IMR-90 (cell line): ENCODE measurements around the gene ZNF407. TPM values are rescaled to one million over a fixed set of nuclear protein-coding genes. Genes with fewer than 3 reads are reported as not detected.

Source experiments
- ATAC-seq: fragments of 200-7000 bp; cut with Tn5 transposase; 2 replicates; pipeline ENCODE4 v1.9.1; 2020; ENCODE audit warnings: low read depth, mild to moderate bottlenecking, moderate library complexity
- BruUV-seq: library from RNA; stranded (reverse); fragments of 400-500 nt; replicated peaks from 2 replicates; lab custom pipeline; 2021; lab: Mats Ljungman, UMichigan
- CTCF ChIA-PET: fragments of 300-600 bp; formaldehyde crosslinking; extraction: SDS; loops from one replicate; lab custom pipeline; 2021; ENCODE audit warnings: antibody characterized with exemption; lab: Yijun Ruan, JAX
- POLR2A ChIA-PET: fragments of 300-600 bp; sonication (Branson Sonifier 250); formaldehyde crosslinking; loops from one replicate; lab custom pipeline; 2022; ENCODE audit warnings: antibody characterized with exemption; ENCODE audit not compliant: unreplicated experiment; lab: Charles Lee
- DNase-seq: peaks from one replicate; pipeline ENCODE4 v3.0.0; 2013
- H2AFZ ChIP-seq: replicated peaks from 2 replicates; pipeline ENCODE3; 2013; ENCODE audit warnings: low read length, mild to moderate bottlenecking; ENCODE audit not compliant: poor library complexity
- H2AK5ac ChIP-seq: 2 replicates; pipeline ENCODE4 v1.6.1; 2013; ENCODE audit warnings: low read depth, low read length, inconsistent platforms
- H2AK9ac ChIP-seq: replicated peaks from 2 replicates; pipeline ENCODE3; 2013; ENCODE audit warnings: mild to moderate bottlenecking, low read depth, low read length, moderate library complexity; ENCODE audit not compliant: poor library complexity
- H2BK120ac ChIP-seq: 2 replicates; pipeline ENCODE4 v1.6.1; 2013; ENCODE audit warnings: low read depth, low read length, inconsistent platforms
- H2BK15ac ChIP-seq: 3 replicates; pipeline ENCODE4 v1.6.1; 2013; ENCODE audit warnings: low read depth, low read length, inconsistent platforms
- H2BK20ac ChIP-seq: 2 replicates; pipeline ENCODE4 v1.6.1; 2013; ENCODE audit warnings: low read depth, mild to moderate bottlenecking, inconsistent platforms, low read length, moderate library complexity
- H2BK5ac ChIP-seq: 2 replicates; pipeline ENCODE4 v1.6.1; 2013; ENCODE audit warnings: mild to moderate bottlenecking, low read depth, low read length, inconsistent platforms; ENCODE audit not compliant: poor library complexity, severe bottlenecking
- H3K14ac ChIP-seq: replicated peaks from 2 replicates; pipeline ENCODE4 v1.6.1; 2013; ENCODE audit warnings: low read depth, low read length, inconsistent platforms
- H3K18ac ChIP-seq: 2 replicates; pipeline ENCODE4 v1.6.1; 2013; ENCODE audit warnings: low read depth, low read length, control low read depth
- H3K23ac ChIP-seq: 2 replicates; pipeline ENCODE4 v1.6.1; 2013; ENCODE audit warnings: low read depth, low read length, inconsistent platforms
- H3K27ac ChIP-seq: 2 replicates; pipeline ENCODE4 v1.5.1; 2013; ENCODE audit warnings: mild to moderate bottlenecking, control low read depth, low read length; ENCODE audit not compliant: insufficient read depth
- H3K27me3 ChIP-seq: 2 replicates; pipeline ENCODE4 v1.6.1; 2013; ENCODE audit warnings: low read length; ENCODE audit not compliant: control insufficient read depth, insufficient read depth
- H3K36me3 ChIP-seq: 2 replicates; pipeline ENCODE4 v1.6.1; 2013; ENCODE audit warnings: low read length, mixed read lengths; ENCODE audit not compliant: control insufficient read depth, insufficient read depth
- H3K4ac ChIP-seq: 2 replicates; pipeline ENCODE4 v1.6.1; 2013; ENCODE audit warnings: low read depth, low read length, inconsistent platforms
- H3K4me1 ChIP-seq: 2 replicates; pipeline ENCODE4 v1.6.1; 2013; ENCODE audit warnings: low read length, mixed read lengths; ENCODE audit not compliant: control insufficient read depth, insufficient read depth
- H3K4me2 ChIP-seq: 2 replicates; pipeline ENCODE4 v1.6.1; 2013; ENCODE audit warnings: low read depth, mild to moderate bottlenecking, control low read depth, low read length, moderate library complexity
- H3K4me3 ChIP-seq: 2 replicates; pipeline ENCODE4 v1.5.1; 2013; ENCODE audit warnings: low read depth, mild to moderate bottlenecking, control low read depth, low read length, moderate library complexity; ENCODE audit not compliant: insufficient read depth
- H3K56ac ChIP-seq: 2 replicates; pipeline ENCODE4 v1.6.1; 2013; ENCODE audit warnings: low read length, inconsistent platforms; ENCODE audit not compliant: insufficient read depth; ENCODE audit errors: extremely low read depth
- H3K79me1 ChIP-seq, 2 experiments: 2 replicates each; pipeline ENCODE4 v1.6.1; 2013; ENCODE audit warnings: low read length in 2 of 2, inconsistent platforms in 1 of 2, low read depth in 1 of 2
- H3K9ac ChIP-seq: 2 replicates; pipeline ENCODE4 v1.6.1; 2013; ENCODE audit warnings: low read depth, low read length, control low read depth
- H3K9me1 ChIP-seq: 2 replicates; pipeline ENCODE4 v1.6.1; 2013; ENCODE audit warnings: low read length, inconsistent platforms; ENCODE audit not compliant: insufficient read depth
- H3K9me3 ChIP-seq: 2 replicates; pipeline ENCODE4 v1.6.1; 2013; ENCODE audit warnings: low read length; ENCODE audit not compliant: control insufficient read depth, insufficient read depth
- H4K20me1 ChIP-seq: 2 replicates; pipeline ENCODE4 v1.6.1; 2013; ENCODE audit warnings: low read length, inconsistent platforms; ENCODE audit not compliant: insufficient read depth
- H4K5ac ChIP-seq: 2 replicates; pipeline ENCODE4 v1.6.1; 2013; ENCODE audit warnings: mild to moderate bottlenecking, low read depth, low read length, control low read depth
- H4K8ac ChIP-seq, 2 experiments: 2 replicates each; pipeline ENCODE4 v1.6.1; 2013; ENCODE audit warnings: low read depth in 2 of 2, low read length in 2 of 2, control low read depth in 1 of 2, inconsistent platforms in 1 of 2
- H4K91ac ChIP-seq: 2 replicates; pipeline ENCODE4 v1.6.1; 2013; ENCODE audit warnings: low read depth, low read length, inconsistent platforms; ENCODE audit not compliant: insufficient read depth
- BHLHE40 ChIP-seq: fragments of 150-350 bp; IDR thresholded peaks from 2 replicates; pipeline ENCODE4 v1.6.1; 2016; ENCODE audit warnings: mild to moderate bottlenecking, low read depth, low read length
- CEBPB ChIP-seq: IDR thresholded peaks from 2 replicates; pipeline ENCODE4 v1.6.1; 2012; ENCODE audit warnings: low read depth, low read length, improper control_type of control experiment
- CHD1 ChIP-seq: IDR thresholded peaks from 2 replicates; pipeline ENCODE4 v1.6.1; 2012; ENCODE audit warnings: low read depth, low read length, improper control_type of control experiment
- FOS ChIP-seq: fragments of 150-350 bp; IDR thresholded peaks from 2 replicates; pipeline ENCODE4 v1.6.1; 2016; ENCODE audit warnings: low read depth, low read length
- MAFK ChIP-seq: IDR thresholded peaks from 2 replicates; pipeline ENCODE4 v1.6.1; 2012; ENCODE audit warnings: low read depth, low read length, improper control_type of control experiment
- MXI1 ChIP-seq: IDR thresholded peaks from 2 replicates; pipeline ENCODE4 v1.6.1; 2012; ENCODE audit warnings: low read depth, mild to moderate bottlenecking, low read length, moderate library complexity, borderline replicate concordance
- NFE2L2 ChIP-seq: fragments of 150-350 bp; IDR thresholded peaks from 2 replicates; pipeline ENCODE4 v1.6.1; 2016; ENCODE audit warnings: low read depth, mild to moderate bottlenecking, low read length
- RCOR1 ChIP-seq: IDR thresholded peaks from 2 replicates; pipeline ENCODE4 v1.6.1; 2012; ENCODE audit warnings: mild to moderate bottlenecking, low read length, improper control_type of control experiment; ENCODE audit not compliant: insufficient replicate concordance
- RFX5 ChIP-seq: IDR thresholded peaks from 2 replicates; pipeline ENCODE4 v1.8.0; 2012; ENCODE audit warnings: low read depth, mild to moderate bottlenecking, low read length, moderate library complexity
- SMC3 ChIP-seq: fragments of 150-350 bp; IDR thresholded peaks from 2 replicates; pipeline ENCODE4 v1.6.1; 2016; ENCODE audit warnings: low read depth, mild to moderate bottlenecking, antibody characterized with exemption, low read length, moderate library complexity
- WGBS, 2 experiments: methylation state at CpG; one replicate each; pipeline versions ENCODE4 v1.1.5 to v1.1.7; 2013; ENCODE audit warnings: missing lambda C conversion rate in 2 of 2; ENCODE audit not compliant: insufficient read length in 1 of 2; ENCODE audit errors: extremely low coverage in 2 of 2; 5-methylcytosine and 5-hydroxymethylcytosine counted together
- dilution Hi-C: fragments of 300-500 bp; cut with HindIII; formaldehyde crosslinking; loops from one replicate; pipeline ENCODE4 v1.14.3; 2018; ENCODE audit warnings: low sequenced_read_pairs; ENCODE audit not compliant: unreplicated experiment
- in situ Hi-C: fragments of 300-500 bp; cut with MboI; formaldehyde crosslinking; loops from 3 replicates; pipeline ENCODE4 v1.14.3; 2019; ENCODE audit warnings: low sequenced_read_pairs, inconsistent platforms, mixed read lengths
- intact Hi-C: fragments of 100-400 bp; cut with micrococcal nuclease; formaldehyde crosslinking; loops from 2 replicates; pipeline ENCODE4 v1.10.0; 2022
- polyA plus RNA-seq, 3 experiments: library from polyadenylated mRNA; depleted of rRNA; stranded (reverse); fragments of >200 nt; gene quantifications; 2 replicates each; pipeline ENCODE4 v1.2.3, GENCODE V29; 2012; ENCODE audit warnings: low replicate concordance in 1 of 3
- total RNA-seq: library from RNA; depleted of rRNA; stranded (reverse); fragments of >200 nt; gene quantifications from 2 replicates; pipeline ENCODE4 v1.2.3, GENCODE V29; 2012
- TF ChIP-seq, protein P1 (sequence below): fragments of 150-350 bp; IDR thresholded peaks from 2 replicates; pipeline ENCODE4 v1.6.1; 2017; ENCODE audit warnings: mild to moderate bottlenecking, antibody characterized with exemption, low read length, low read depth
- TF ChIP-seq, protein P2 (sequence below): fragments of 150-350 bp; IDR thresholded peaks from 2 replicates; pipeline ENCODE4 v1.6.1; 2016; ENCODE audit warnings: low read depth, mild to moderate bottlenecking, low read length, moderate library complexity, borderline replicate concordance
- TF ChIP-seq, protein P3 (sequence below): conservative IDR thresholded peaks from 2 replicates; pipeline ENCODE4 v1.5.1; 2012; ENCODE audit warnings: mild to moderate bottlenecking, low read depth, low read length, improper control_type of control experiment

Gene ZNF407
- total and polyA plus RNA-seq, 2 of the 4 experiments (the other 2 are of a cell fraction): 3.1 to 20.1 TPM

DNA sequence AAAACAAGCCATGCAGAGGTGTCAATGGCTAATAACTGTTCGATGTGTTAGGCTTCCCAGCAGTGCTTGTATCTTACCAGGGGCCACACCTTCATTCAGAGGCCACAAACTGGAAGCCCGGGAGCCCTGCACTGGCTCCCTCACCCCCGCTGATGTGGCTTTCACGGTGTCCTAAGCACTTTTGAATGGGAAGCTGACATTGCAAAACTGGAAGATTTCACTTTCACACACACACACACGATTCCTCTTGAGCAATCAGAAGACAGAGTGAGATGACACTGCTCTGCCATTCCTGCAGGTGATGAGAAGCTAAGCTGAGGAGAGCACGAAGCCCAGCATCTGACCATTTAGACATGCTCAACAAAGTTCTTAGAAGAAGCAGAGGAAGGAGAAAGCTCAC lies 8.6 kb upstream of the ZNF407 start:
- Histone ChIP-seq H2AK5ac (no peak overlapping the region), H3K23ac (no peak overlapping the region), H4K8ac (no peak overlapping the region), H3K18ac (no peak overlapping the region), H3K4me3 (no peak overlapping the region), H2BK120ac (no peak overlapping the region), H2BK15ac (no peak overlapping the region), H4K5ac (no peak overlapping the region), H3K27me3 (peaks cover 14% of the 10 kb centered on the region), H4K20me1 (no peaks in the 10 kb centered on the region), H3K9ac (no peak overlapping the region), H3K27ac (no peak overlapping the region), H2AFZ (no peak overlapping the region), H2AK9ac (no peak overlapping the region), H3K9me3 (no peaks in the 10 kb centered on the region), H3K56ac (no peak overlapping the region), H3K14ac (no peak overlapping the region), H3K79me1 (no peaks in the 10 kb centered on the region; a peak in 2 of 4 replicates), H3K4ac (no peak overlapping the region), H2BK20ac (no peak overlapping the region), H3K4me2 (no peak overlapping the region), H4K91ac (no peak overlapping the region), H3K4me1 (no peaks in the 10 kb centered on the region), H2BK5ac (no peak overlapping the region), H3K36me3 (no peaks in the 10 kb centered on the region; the same call in 1 of the 2 replicates), H3K9me1 (no peaks in the 10 kb centered on the region)
- 80% methylated on average over 1 of the region's 6 CpGs; no CpG with 5 or more reads in 1 of the 2 experiments for WGBS, 2 experiments
- dilution Hi-C loops (no loop called here), intact Hi-C loops (no loop called here), in situ Hi-C loops (no loop called here)
- TF ChIP-seq MXI1: no peak
- TF ChIP-seq FOS: no peak
- no peak for TF ChIP-seq SMC3
- TF ChIP-seq MAFK: no peak
- TF ChIP-seq, protein P1, sequence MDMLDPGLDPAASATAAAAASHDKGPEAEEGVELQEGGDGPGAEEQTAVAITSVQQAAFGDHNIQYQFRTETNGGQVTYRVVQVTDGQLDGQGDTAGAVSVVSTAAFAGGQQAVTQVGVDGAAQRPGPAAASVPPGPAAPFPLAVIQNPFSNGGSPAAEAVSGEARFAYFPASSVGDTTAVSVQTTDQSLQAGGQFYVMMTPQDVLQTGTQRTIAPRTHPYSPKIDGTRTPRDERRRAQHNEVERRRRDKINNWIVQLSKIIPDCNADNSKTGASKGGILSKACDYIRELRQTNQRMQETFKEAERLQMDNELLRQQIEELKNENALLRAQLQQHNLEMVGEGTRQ: no peak
- TF ChIP-seq BHLHE40: no peak
- no peak for TF ChIP-seq RCOR1
- TF ChIP-seq, protein P2, sequence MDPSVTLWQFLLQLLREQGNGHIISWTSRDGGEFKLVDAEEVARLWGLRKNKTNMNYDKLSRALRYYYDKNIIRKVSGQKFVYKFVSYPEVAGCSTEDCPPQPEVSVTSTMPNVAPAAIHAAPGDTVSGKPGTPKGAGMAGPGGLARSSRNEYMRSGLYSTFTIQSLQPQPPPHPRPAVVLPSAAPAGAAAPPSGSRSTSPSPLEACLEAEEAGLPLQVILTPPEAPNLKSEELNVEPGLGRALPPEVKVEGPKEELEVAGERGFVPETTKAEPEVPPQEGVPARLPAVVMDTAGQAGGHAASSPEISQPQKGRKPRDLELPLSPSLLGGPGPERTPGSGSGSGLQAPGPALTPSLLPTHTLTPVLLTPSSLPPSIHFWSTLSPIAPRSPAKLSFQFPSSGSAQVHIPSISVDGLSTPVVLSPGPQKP: no peak
- no peak for TF ChIP-seq NFE2L2
- TF ChIP-seq CEBPB: no peak
- TF ChIP-seq, protein P3, sequence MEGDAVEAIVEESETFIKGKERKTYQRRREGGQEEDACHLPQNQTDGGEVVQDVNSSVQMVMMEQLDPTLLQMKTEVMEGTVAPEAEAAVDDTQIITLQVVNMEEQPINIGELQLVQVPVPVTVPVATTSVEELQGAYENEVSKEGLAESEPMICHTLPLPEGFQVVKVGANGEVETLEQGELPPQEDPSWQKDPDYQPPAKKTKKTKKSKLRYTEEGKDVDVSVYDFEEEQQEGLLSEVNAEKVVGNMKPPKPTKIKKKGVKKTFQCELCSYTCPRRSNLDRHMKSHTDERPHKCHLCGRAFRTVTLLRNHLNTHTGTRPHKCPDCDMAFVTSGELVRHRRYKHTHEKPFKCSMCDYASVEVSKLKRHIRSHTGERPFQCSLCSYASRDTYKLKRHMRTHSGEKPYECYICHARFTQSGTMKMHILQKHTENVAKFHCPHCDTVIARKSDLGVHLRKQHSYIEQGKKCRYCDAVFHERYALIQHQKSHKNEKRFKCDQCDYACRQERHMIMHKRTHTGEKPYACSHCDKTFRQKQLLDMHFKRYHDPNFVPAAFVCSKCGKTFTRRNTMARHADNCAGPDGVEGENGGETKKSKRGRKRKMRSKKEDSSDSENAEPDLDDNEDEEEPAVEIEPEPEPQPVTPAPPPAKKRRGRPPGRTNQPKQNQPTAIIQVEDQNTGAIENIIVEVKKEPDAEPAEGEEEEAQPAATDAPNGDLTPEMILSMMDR: no peak
- TF ChIP-seq RFX5: no peak
- TF ChIP-seq CHD1: no peak
- no TSS peak for BruUV-seq
- ATAC-seq (no peak), DNase-seq (no peak)
- POLR2A ChIA-PET: interaction anchor here (0.6 kb wide), 1 partner anchor 8 kb away, joined by 3 read pairs; no protein-coding TSS in a partner anchor
- CTCF ChIA-PET: no interaction called here
